Stomach (tissue), 4 donors: ENCODE data around the gene PTPRJ.

Source experiments
- POLR2A ChIP-seq, 4 donors: fragments of 450-650 bp; IDR thresholded peaks; one replicate each; pipeline ENCODE4 v1.6.1; 2016; ENCODE audit warnings: antibody characterized with exemption in 4 of 4, control low read depth in 2 of 4, mild to moderate bottlenecking in 1 of 4, moderate library complexity in 1 of 4
- POLR2AphosphoS5 ChIP-seq, 3 donors: sonication (generic); formaldehyde crosslinking; IDR thresholded peaks; one replicate each; pipeline ENCODE4 v1.6.1; 2016; ENCODE audit warnings: antibody characterized with exemption in 3 of 3
- TF ChIP-seq, protein P1 (sequence below), 7 experiments: fragments of 450-650 bp in 4 of 7; fragments of 200-600 bp in 3 of 7; sonication (generic) in 3 of 7; IDR thresholded peaks; one replicate each; pipeline ENCODE4 v1.5.1; 2016 to 2019; ENCODE audit warnings: antibody characterized with exemption in 7 of 7, control low read depth in 2 of 7, mild to moderate bottlenecking in 1 of 7

DNA sequence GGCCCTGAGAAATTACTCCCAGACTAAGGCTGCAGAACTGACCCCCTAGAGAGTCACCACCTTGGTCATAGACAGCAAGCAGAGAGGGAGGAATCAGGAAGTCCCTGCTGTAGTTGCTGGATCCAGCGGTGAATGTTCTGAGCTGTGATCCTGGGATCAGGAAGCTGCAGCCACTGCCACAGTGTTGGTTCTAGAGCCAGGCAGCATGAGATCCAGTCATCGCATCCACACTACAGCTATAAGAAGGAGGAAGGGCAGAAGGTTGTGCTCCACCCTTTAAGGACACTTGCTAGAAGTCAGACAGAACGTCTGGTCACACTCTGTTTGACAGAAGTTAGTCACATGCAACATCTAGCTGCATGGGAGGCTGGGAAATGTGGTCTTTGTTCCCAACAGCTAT is 131.5 kb downstream of the PTPRJ start:
- TF ChIP-seq, protein P1, sequence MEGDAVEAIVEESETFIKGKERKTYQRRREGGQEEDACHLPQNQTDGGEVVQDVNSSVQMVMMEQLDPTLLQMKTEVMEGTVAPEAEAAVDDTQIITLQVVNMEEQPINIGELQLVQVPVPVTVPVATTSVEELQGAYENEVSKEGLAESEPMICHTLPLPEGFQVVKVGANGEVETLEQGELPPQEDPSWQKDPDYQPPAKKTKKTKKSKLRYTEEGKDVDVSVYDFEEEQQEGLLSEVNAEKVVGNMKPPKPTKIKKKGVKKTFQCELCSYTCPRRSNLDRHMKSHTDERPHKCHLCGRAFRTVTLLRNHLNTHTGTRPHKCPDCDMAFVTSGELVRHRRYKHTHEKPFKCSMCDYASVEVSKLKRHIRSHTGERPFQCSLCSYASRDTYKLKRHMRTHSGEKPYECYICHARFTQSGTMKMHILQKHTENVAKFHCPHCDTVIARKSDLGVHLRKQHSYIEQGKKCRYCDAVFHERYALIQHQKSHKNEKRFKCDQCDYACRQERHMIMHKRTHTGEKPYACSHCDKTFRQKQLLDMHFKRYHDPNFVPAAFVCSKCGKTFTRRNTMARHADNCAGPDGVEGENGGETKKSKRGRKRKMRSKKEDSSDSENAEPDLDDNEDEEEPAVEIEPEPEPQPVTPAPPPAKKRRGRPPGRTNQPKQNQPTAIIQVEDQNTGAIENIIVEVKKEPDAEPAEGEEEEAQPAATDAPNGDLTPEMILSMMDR (IDR thresholded peaks at IDR 0.05), result no peak
- TF ChIP-seq POLR2AphosphoS5 (IDR thresholded peaks at IDR 0.05) (no peak), POLR2A (IDR thresholded peaks at IDR 0.05) (no peak)
